HL-60 (cell line): Measurements from ENCODE around the gene LENEP.
A peak's percentile ranks its signal among the peaks of the same experiment; 100 is the strongest.
"Not testable (repeated sequence)": the region's sequence is repeated elsewhere in the genome, so short reads cannot be mapped to it uniquely, and the experiment has no call there.

Experiments
- DNase-seq, 2 experiments: peaks; one replicate each; pipeline ENCODE4 v3.0.0-alpha.2; 2010 to 2020; ENCODE audit warnings: low read depth in 1 of 2, low spot score in 1 of 2
- H3K27ac ChIP-seq: fragments of 250-450 bp; sonication (Bioruptor Pico); replicated peaks from 2 replicates; pipeline ENCODE4 v1.5.1; 2020; ENCODE audit warnings: mild to moderate bottlenecking, moderate library complexity
- H3K27me3 ChIP-seq: fragments of 250-450 bp; sonication (Bioruptor Pico); 2 replicates; pipeline ENCODE4 v1.5.1; 2021; ENCODE audit warnings: mild to moderate bottlenecking, moderate library complexity; ENCODE audit not compliant: insufficient read depth, poor library complexity, severe bottlenecking
- H3K4me3 ChIP-seq: replicated peaks from 2 replicates; pipeline ENCODE4 v1.5.1; 2011; ENCODE audit warnings: mild to moderate bottlenecking, control low read depth, low read length; ENCODE audit not compliant: insufficient read depth
- GABPA ChIP-seq: IDR thresholded peaks from 2 replicates; pipeline ENCODE4 v1.6.1; 2012; ENCODE audit warnings: low read depth
- POLR2AphosphoS5 ChIP-seq: IDR thresholded peaks from 2 replicates; pipeline ENCODE4 v1.6.1; 2012; ENCODE audit warnings: low read depth
- SPI1 ChIP-seq: IDR thresholded peaks from 2 replicates; pipeline ENCODE4 v1.6.1; 2012; ENCODE audit warnings: low read depth, mild to moderate bottlenecking, borderline replicate concordance
- TF ChIP-seq, protein P1 (sequence below): IDR thresholded peaks from one replicate; pipeline ENCODE4 v1.5.1; 2011; ENCODE audit warnings: low read length, control low read depth, inconsistent platforms; ENCODE audit not compliant: insufficient read depth
- TF ChIP-seq, protein P2 (sequence below): IDR thresholded peaks from 2 replicates; pipeline ENCODE4 v1.6.1; 2012; ENCODE audit warnings: low read depth; ENCODE audit not compliant: insufficient replicate concordance

LENEP gene

DNA sequence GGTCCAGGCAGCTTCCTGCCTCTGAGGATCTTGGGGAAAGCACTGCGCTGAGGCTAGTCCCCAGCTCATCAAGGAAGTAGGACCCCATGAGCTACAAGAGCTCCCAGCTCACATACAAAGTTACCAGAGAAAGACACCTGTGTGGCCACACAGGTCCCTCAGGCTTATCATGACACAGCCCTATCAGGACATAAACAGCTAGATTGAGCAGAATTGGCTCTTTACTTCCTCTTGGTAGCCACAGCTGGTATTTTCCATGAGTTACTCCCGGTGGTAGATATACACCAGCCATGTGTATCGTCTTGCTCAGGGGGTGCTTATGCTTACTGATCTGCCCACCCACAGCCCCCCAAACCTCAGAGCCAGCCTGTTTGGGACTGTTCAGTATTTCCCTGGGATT lies 1.2 kb downstream of the LENEP start:
- no peak overlapping the region for H3K4me3 ChIP-seq
- TF ChIP-seq SPI1, result no peak
- DNase-seq, result no peak

DNA sequence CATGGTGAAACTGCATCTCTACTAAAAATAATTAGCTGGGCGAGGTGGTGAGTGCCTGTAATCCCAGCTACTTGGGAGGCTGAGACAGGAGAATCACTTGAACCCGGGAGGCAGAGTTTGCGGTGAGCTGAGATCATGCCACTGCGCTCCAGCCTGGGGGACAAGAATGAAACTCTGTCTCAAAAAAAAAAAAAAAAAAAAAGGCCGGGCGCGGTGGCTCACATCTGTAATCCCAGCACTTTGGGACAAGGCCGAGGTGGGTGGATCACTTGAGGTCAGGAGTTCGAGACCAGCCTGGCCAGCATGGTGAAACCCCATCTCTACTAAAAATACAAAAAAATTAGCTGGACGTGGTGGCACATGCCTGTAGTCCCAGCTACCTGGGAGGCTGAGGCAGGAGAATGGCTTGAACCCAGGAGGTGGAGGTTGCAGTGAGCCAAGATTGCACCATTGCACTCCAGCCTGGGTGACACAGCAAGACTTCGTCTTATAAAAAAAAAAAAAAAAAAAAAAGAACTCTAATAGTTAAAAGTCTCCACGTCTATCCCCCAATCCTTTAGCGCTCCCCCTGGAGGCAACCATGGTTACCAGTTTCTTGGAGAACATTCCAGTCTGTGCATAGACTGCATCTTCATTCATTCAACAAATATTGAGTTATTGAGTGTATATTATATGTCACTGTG lies 2.1 kb downstream of the LENEP start:
- DNase-seq, result peak in 1 of 2 experiments; percentile 50
- TF ChIP-seq, protein P1, sequence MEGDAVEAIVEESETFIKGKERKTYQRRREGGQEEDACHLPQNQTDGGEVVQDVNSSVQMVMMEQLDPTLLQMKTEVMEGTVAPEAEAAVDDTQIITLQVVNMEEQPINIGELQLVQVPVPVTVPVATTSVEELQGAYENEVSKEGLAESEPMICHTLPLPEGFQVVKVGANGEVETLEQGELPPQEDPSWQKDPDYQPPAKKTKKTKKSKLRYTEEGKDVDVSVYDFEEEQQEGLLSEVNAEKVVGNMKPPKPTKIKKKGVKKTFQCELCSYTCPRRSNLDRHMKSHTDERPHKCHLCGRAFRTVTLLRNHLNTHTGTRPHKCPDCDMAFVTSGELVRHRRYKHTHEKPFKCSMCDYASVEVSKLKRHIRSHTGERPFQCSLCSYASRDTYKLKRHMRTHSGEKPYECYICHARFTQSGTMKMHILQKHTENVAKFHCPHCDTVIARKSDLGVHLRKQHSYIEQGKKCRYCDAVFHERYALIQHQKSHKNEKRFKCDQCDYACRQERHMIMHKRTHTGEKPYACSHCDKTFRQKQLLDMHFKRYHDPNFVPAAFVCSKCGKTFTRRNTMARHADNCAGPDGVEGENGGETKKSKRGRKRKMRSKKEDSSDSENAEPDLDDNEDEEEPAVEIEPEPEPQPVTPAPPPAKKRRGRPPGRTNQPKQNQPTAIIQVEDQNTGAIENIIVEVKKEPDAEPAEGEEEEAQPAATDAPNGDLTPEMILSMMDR, result peak; percentile 26
- peak overlapping the region; percentile 9; the same call in 1 of the 2 replicates for H3K27ac ChIP-seq
- H3K4me3 ChIP-seq, H3K27me3 ChIP-seq: not testable (repeated sequence)

More for the DNA sequence above, 1.2 kb downstream of the LENEP start:
- Histone ChIP-seq H3K27ac (no peak overlapping the region; the same call in 1 of the 2 replicates), H3K27me3 (no peaks in the 10 kb centered on the region)

DNA sequence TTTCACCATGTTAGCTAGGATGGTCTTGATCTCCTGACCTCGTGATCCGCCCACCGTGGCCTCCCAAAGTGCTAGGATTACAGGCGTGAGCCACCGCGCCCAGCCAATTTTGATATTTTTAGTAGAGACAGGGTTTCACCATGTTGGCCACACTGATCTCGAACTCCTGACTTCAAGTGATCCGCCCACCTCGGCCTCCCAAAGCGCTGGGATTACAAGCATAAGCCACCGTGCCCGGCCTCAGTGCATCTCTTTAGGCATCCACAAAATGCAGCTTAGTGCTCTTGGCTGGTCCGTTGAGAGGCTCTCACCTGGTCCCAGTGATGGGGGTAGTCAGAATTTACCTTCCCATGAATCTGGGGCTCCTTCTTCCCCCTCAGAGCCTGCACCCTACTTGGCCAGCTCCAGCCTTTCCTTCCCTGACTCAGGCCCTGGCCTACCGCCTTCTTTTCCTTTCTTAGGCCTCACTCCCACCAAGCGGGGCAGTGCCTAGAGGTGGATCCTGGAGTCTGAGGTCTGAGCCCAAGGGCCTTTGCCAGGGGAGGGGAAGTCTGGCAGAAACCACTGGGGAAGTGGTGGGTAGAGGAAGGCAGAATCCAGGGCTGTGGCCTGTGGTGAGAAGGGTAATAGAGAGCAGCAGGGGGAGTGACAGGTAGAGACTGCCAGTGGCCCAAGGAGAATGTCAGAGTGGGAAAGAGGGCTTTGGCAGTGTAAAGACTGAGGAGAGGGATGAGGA lies 3.7 kb downstream of the LENEP start:
- no peak overlapping the region for H3K4me3 ChIP-seq
- no peaks in the 10 kb centered on the region for H3K27me3 ChIP-seq
- no peak overlapping the region for H3K27ac ChIP-seq
- peak; percentile 95 for TF ChIP-seq SPI1
- TF ChIP-seq POLR2AphosphoS5, result peak; percentile 66; the same call in 1 of the 2 replicates
- TF ChIP-seq, protein P2, sequence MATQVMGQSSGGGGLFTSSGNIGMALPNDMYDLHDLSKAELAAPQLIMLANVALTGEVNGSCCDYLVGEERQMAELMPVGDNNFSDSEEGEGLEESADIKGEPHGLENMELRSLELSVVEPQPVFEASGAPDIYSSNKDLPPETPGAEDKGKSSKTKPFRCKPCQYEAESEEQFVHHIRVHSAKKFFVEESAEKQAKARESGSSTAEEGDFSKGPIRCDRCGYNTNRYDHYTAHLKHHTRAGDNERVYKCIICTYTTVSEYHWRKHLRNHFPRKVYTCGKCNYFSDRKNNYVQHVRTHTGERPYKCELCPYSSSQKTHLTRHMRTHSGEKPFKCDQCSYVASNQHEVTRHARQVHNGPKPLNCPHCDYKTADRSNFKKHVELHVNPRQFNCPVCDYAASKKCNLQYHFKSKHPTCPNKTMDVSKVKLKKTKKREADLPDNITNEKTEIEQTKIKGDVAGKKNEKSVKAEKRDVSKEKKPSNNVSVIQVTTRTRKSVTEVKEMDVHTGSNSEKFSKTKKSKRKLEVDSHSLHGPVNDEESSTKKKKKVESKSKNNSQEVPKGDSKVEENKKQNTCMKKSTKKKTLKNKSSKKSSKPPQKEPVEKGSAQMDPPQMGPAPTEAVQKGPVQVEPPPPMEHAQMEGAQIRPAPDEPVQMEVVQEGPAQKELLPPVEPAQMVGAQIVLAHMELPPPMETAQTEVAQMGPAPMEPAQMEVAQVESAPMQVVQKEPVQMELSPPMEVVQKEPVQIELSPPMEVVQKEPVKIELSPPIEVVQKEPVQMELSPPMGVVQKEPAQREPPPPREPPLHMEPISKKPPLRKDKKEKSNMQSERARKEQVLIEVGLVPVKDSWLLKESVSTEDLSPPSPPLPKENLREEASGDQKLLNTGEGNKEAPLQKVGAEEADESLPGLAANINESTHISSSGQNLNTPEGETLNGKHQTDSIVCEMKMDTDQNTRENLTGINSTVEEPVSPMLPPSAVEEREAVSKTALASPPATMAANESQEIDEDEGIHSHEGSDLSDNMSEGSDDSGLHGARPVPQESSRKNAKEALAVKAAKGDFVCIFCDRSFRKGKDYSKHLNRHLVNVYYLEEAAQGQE, result no peak
- DNase-seq, result peak; percentile 72 to 84

DNA sequence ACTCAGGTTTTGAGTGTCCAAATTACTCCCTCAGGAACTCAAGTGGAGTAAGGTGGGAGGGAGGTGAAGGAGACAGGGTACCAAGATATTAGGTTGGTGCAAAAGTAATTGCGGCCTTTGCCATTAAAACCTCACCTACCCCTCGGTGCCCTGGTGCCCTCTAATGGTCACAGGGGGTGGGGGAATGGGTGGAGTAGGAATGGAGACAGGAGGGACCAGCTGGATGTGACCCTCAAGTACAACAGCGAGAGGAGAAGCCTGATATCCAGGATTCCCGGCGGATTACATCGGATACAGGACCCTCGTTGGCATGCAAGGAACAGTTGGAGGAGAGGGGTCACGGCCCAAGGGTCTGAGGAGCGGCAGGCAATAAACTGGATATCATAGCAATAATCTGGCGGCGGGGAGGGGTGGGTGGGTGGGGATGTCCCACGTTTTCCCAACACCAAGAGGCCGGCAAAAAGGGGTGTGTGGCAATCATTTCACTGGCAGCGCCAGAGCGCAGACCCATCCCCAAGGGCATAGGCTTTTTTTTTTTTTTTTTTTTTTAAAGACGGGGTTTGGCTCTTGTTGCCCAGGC lies 4.9 kb downstream of the LENEP start:
- no peak overlapping the region for H3K4me3 ChIP-seq

More for the DNA sequence above, 4.9 kb downstream of the LENEP start:
- Histone ChIP-seq H3K27ac (no peak overlapping the region), H3K27me3 (no peaks in the 10 kb centered on the region)
- TF ChIP-seq, protein P2, result no peak
- TF ChIP-seq POLR2AphosphoS5 (no peak), SPI1 (no peak), GABPA (no peak)
- TF ChIP-seq, protein P1, result peak; percentile 4
- DNase-seq, result no peak
